ENCODE data around the gene MLXIPL. TPM values are rescaled to one million over a fixed set of nuclear protein-coding genes. Genes with fewer than 3 reads are reported as not detected.
A peak's percentile ranks its signal among the peaks of the same experiment; 100 is the strongest.
"Not testable (repeated sequence)": the region's sequence is repeated elsewhere in the genome, so short reads cannot be mapped to it uniquely, and the experiment has no call there.

MLXIPL gene
- total RNA-seq, 1 experiment from 2014 or later = 7.2 TPM

- ChIA-PET CTCF (interaction anchor here (0.6 kb wide), 1 partner anchor 97 kb away, joined by 3 read pairs; no protein-coding TSS in a partner anchor), POLR2A (interaction anchor here (0.6 to 1.1 kb wide), 4 partner anchors 10 to 116 kb away, joined by 3 to 6 read pairs (median 4); partner anchors contain the start of gene BAZ1B)
- Histone ChIP-seq H3K4me3 (ENCODE audit: low read depth in 2 of 2, low read length in 2 of 2) (peak overlapping the region; percentile 57 to 99), H3K4me1 (ENCODE audit: control insufficient read depth, insufficient read depth, low read length) (peaks cover 11% of the 10 kb centered on the region), H3K27me3 (ENCODE audit: control insufficient read depth, insufficient read depth, low read length) (no peaks in the 10 kb centered on the region), H3K36me3 (ENCODE audit: control insufficient read depth, insufficient read depth, low read length) (no peaks in the 10 kb centered on the region), H3K27ac (ENCODE audit: low read length) (peak overlapping the region; percentile 51), H3K9me3 (ENCODE audit: control insufficient read depth, insufficient read depth, low read depth, low read length) (no peaks in the 10 kb centered on the region)
- no peak for ATAC-seq
- in situ Hi-C loops (cut with HindIII; ENCODE audit: low pct_unique_long_range_greater_than_20kb, low sequenced_read_pairs) = no loop called here
- intact Hi-C loops (cut with micrococcal nuclease; ENCODE audit: unreplicated experiment) = loop anchor here (5.0 kb wide), 1 partner anchor 34 kb away; the partner anchor contains the start of gene BAZ1B
- TF ChIP-seq, protein P1, sequence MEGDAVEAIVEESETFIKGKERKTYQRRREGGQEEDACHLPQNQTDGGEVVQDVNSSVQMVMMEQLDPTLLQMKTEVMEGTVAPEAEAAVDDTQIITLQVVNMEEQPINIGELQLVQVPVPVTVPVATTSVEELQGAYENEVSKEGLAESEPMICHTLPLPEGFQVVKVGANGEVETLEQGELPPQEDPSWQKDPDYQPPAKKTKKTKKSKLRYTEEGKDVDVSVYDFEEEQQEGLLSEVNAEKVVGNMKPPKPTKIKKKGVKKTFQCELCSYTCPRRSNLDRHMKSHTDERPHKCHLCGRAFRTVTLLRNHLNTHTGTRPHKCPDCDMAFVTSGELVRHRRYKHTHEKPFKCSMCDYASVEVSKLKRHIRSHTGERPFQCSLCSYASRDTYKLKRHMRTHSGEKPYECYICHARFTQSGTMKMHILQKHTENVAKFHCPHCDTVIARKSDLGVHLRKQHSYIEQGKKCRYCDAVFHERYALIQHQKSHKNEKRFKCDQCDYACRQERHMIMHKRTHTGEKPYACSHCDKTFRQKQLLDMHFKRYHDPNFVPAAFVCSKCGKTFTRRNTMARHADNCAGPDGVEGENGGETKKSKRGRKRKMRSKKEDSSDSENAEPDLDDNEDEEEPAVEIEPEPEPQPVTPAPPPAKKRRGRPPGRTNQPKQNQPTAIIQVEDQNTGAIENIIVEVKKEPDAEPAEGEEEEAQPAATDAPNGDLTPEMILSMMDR (IDR thresholded peaks at IDR 0.05) = no peak
- TF ChIP-seq SIN3A (IDR thresholded peaks at IDR 0.05; ENCODE audit: borderline replicate concordance, insufficient read depth, low read depth, low read length) (no peak), REST (IDR thresholded peaks at IDR 0.05; ENCODE audit: insufficient read depth in 1 of 2, low read depth in 2 of 2, low read length in 1 of 2) (no peak), POLR2AphosphoS5 (IDR thresholded peaks at IDR 0.05; ENCODE audit: low read depth, low read length) (no peak), TCF7L2 (IDR thresholded peaks at IDR 0.05; ENCODE audit: low read depth, low read length) (no peak)
- TSS peak; percentile 82 for BruUV-seq (replicated peaks)
- peak; percentile 30 for DNase-seq (ENCODE audit: low read depth, low spot score)
These were observed 67.9 kb downstream of the MLXIPL start for GRCh38 chr7:73556208-73557107.

- in situ Hi-C loops (cut with HindIII; ENCODE audit: low pct_unique_long_range_greater_than_20kb, low sequenced_read_pairs) = no loop called here
- Histone ChIP-seq H3K9me3 (ENCODE audit: control insufficient read depth, insufficient read depth, low read depth, low read length) (no peaks in the 10 kb centered on the region), H3K4me1 (ENCODE audit: control insufficient read depth, insufficient read depth, low read length) (peaks cover 11% of the 10 kb centered on the region), H3K4me3 (ENCODE audit: low read depth in 2 of 2, low read length in 2 of 2) (peak overlapping the region; percentile 57 to 99), H3K27me3 (ENCODE audit: control insufficient read depth, insufficient read depth, low read length) (no peaks in the 10 kb centered on the region), H3K36me3 (ENCODE audit: control insufficient read depth, insufficient read depth, low read length) (no peaks in the 10 kb centered on the region), H3K27ac (ENCODE audit: low read length) (peak overlapping the region; percentile 51; the same call in 1 of the 2 replicates)
- BruUV-seq (replicated peaks) = no TSS peak
- intact Hi-C loops (cut with micrococcal nuclease; ENCODE audit: unreplicated experiment) = loop anchor here (5.0 kb wide), 1 partner anchor 33 kb away; the partner anchor contains the start of gene BAZ1B
- POLR2A ChIA-PET = interaction anchor here (0.6 kb wide), 1 partner anchor 29 kb away, joined by 3 read pairs; no protein-coding TSS in a partner anchor
- no peak for DNase-seq (ENCODE audit: low read depth, low spot score)
- CTCF ChIA-PET = no interaction called here
- no peak for TF ChIP-seq POLR2AphosphoS5 (IDR thresholded peaks at IDR 0.05; ENCODE audit: low read depth, low read length)
- TF ChIP-seq REST (IDR thresholded peaks at IDR 0.05; ENCODE audit: insufficient read depth in 1 of 2, low read depth in 2 of 2, low read length in 1 of 2) = no peak
- no peak for TF ChIP-seq TCF7L2 (IDR thresholded peaks at IDR 0.05; ENCODE audit: low read depth, low read length)
- TF ChIP-seq SIN3A (IDR thresholded peaks at IDR 0.05; ENCODE audit: borderline replicate concordance, insufficient read depth, low read depth, low read length) = no peak
- TF ChIP-seq, protein P1 (IDR thresholded peaks at IDR 0.05) = no peak
- no peak for ATAC-seq
These were observed 68.8 kb downstream of the MLXIPL start for GRCh38 chr7:73555411-73555982.

GRCh38 chr7:73550093-73550492 lies 74.2 kb downstream of the MLXIPL start:
- H3K9me3 ChIP-seq (ENCODE audit: control insufficient read depth, insufficient read depth, low read depth, low read length); H3K4me1 ChIP-seq (ENCODE audit: control insufficient read depth, insufficient read depth, low read length); H3K4me3 ChIP-seq (ENCODE audit: low read depth in 2 of 2, low read length in 2 of 2); BruUV-seq (replicated peaks); H3K36me3 ChIP-seq (ENCODE audit: control insufficient read depth, insufficient read depth, low read length); intact Hi-C loops (cut with micrococcal nuclease; ENCODE audit: unreplicated experiment); H3K27me3 ChIP-seq (ENCODE audit: control insufficient read depth, insufficient read depth, low read length); CTCF ChIA-PET; DNase-seq (ENCODE audit: low read depth, low spot score); ATAC-seq; POLR2A ChIA-PET; H3K27ac ChIP-seq (ENCODE audit: low read length); in situ Hi-C loops (cut with HindIII; ENCODE audit: low pct_unique_long_range_greater_than_20kb, low sequenced_read_pairs): not testable (repeated sequence)

Measured in Panc1 (cell line).